IPS-18a (cell line): ENCODE data around the gene RYR2.

Source experiments
- H3K27ac ChIP-seq: one replicate; pipeline ENCODE4 v1.5.1; 2013; ENCODE audit warnings: low read length
- H3K27me3 ChIP-seq: one replicate; pipeline ENCODE4 v1.6.1; 2013; ENCODE audit warnings: mild to moderate bottlenecking, low read length; ENCODE audit not compliant: control insufficient read depth, insufficient read depth
- H3K36me3 ChIP-seq: one replicate; pipeline ENCODE4 v1.6.1; 2013; ENCODE audit warnings: low read depth, low read length; ENCODE audit not compliant: control insufficient read depth
- H3K4me1 ChIP-seq: one replicate; pipeline ENCODE4 v1.6.1; 2013; ENCODE audit warnings: low read depth, low read length; ENCODE audit not compliant: control insufficient read depth
- H3K4me3 ChIP-seq: one replicate; pipeline ENCODE4 v1.5.1; 2013; ENCODE audit warnings: low read length
- H3K9ac ChIP-seq: one replicate; pipeline ENCODE4 v1.6.1; 2013; ENCODE audit warnings: mild to moderate bottlenecking, low read length, moderate library complexity
- H3K9me3 ChIP-seq: one replicate; pipeline ENCODE4 v1.6.1; 2013; ENCODE audit warnings: low read depth, low read length; ENCODE audit not compliant: control insufficient read depth

The RYR2 gene

DNA sequence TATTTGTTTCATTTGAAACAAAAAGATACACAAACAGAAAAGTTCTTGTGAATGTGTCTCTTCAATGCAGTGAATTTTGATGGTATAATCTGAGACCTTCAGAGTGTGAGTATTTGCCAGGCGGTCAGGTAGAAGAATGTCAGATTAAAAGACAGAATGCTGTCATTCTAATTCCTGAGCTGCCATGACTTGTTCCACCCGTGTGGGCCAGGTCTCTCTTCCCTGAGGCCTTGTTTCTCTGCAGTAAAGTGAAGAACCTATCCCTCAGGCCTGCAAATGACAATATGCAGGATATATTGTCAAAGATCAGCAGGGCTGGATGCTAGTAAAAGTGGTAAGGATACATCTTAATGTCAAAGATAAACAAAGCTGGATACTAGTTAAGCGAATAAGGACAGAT, 737.4 kb downstream of the RYR2 start:
- Histone ChIP-seq H3K27me3 (no peaks in the 10 kb centered on the region), H3K36me3 (no peaks in the 10 kb centered on the region), H3K9ac (no peak overlapping the region), H3K27ac (no peak overlapping the region), H3K4me3 (no peak overlapping the region), H3K4me1 (no peaks in the 10 kb centered on the region), H3K9me3 (no peaks in the 10 kb centered on the region)

DNA sequence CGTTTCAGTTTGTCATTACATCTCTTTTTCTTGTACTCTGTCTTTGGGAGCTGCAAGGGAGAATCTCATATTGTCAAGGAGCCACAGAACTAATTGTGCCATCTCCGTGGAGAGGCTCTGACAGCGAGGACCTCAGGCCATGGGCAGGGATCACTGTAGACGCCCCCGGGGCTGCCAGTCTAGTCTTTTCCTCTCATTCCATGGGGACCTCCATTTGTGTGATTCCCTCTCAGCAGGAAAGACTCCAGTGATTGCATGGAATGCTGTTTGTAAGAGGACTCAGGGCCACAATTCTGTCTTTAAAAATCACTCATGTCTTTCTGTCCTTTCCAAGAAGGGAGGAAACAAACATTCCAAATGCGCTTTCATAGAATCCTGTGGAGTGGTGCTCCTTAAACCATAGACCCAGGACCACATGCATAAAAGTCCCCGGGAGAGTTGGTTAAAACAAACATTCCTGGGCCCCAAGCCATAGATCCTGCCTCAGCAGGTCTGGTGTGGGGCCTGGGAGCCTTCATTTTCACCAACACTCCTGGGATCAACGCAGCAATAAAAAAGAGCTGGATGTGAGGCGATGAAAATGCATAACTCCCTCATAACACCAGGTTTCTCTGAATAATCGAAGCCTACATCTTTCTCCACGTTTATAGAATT, 744.2 kb downstream of the RYR2 start:
- no peaks in the 10 kb centered on the region for H3K27me3 ChIP-seq
- H3K9me3 ChIP-seq: no peaks in the 10 kb centered on the region
- H3K9ac ChIP-seq: no peak overlapping the region
- H3K27ac ChIP-seq: no peak overlapping the region
- no peak overlapping the region for H3K4me3 ChIP-seq
- no peaks in the 10 kb centered on the region for H3K4me1 ChIP-seq
- no peaks in the 10 kb centered on the region for H3K36me3 ChIP-seq

DNA sequence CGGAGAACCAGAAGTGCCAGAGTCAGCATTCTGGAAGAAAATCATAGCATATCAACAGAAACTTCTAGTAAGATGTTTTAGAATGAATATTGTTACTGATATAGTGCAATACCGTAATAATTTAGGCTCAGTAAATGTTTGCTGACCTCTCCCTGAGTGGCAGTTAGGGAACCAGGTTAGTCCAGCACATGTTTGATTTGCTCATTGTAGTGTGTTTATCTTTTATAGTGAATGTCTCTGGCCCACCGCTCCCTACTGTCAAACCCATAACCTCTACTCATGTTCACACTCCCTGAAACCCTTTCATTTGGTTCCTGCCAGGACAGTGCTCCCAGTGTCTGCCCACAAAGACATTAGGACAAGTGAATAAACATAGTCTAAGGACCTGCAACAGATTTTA, 746.1 kb downstream of the RYR2 start:
- Histone ChIP-seq H3K36me3 (no peaks in the 10 kb centered on the region), H3K9ac (no peak overlapping the region), H3K27ac (no peak overlapping the region), H3K9me3 (no peaks in the 10 kb centered on the region), H3K27me3 (no peaks in the 10 kb centered on the region), H3K4me1 (no peaks in the 10 kb centered on the region), H3K4me3 (no peak overlapping the region)

DNA sequence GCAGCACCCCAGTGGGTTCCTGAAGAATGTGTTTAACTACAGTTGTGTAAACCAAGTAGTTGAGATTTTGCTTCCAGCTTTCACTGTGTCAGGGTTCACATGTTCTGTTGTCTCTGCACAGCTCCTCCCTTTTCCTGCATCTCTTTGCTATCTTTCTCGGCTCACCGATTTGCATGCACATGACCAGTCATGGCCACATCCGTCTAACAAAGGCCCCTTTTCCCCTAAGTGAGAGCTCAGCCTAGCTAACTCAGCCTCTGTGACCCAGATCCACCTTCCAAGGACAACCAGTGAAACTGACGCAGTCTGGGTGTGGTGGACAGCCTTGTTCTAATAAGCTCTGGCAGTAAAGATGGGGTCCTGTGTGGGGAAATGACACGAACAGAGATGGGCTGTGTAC, 747.6 kb downstream of the RYR2 start:
- Histone ChIP-seq H3K9me3 (no peaks in the 10 kb centered on the region), H3K27ac (no peak overlapping the region), H3K4me1 (no peaks in the 10 kb centered on the region), H3K36me3 (no peaks in the 10 kb centered on the region), H3K9ac (no peak overlapping the region), H3K27me3 (no peaks in the 10 kb centered on the region), H3K4me3 (no peak overlapping the region)

DNA sequence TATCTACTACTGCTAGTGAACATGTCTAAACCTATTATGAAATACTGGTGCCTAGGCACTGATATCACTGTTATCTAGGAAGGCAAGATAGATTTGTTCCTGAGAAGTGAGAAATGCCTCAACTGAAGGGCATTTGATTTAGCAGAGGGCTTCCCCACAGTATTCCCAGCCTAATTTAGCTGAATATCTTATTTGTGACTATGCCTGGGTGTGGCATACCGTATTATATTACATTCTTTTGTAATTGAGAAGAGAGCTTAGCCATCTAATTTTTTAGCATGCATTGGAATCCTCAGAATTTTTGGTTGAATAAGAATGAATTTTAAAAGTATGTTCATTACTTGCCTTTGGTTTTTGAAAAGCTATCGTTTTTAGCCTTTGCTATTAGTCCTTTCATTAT, 749.6 kb downstream of the RYR2 start:
- H3K27ac ChIP-seq: no peak overlapping the region
- H3K36me3 ChIP-seq: no peaks in the 10 kb centered on the region
- H3K9ac ChIP-seq: no peak overlapping the region
- H3K4me1 ChIP-seq: no peaks in the 10 kb centered on the region
- no peaks in the 10 kb centered on the region for H3K9me3 ChIP-seq
- H3K4me3 ChIP-seq: no peak overlapping the region
- H3K27me3 ChIP-seq: no peaks in the 10 kb centered on the region

DNA sequence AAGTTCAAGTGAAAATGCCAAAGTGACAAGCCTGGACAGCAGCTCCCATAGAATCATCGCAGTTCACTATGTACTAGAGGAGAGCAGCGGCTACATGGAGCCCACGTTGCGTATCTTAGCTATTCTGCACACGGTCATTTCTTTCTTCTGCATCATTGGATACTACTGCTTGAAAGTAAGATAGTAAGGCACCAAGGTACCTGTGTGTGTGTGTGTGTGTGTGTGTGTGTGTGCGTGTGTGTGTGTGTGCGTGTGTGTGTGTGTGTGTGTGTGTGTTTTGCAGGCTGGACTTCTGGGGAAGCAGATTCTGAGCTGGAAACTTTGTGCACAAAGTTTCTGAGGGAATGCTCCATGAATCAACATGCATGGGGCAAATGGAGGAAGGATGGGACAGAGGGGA, 750.2 kb downstream of the RYR2 start:
- H3K4me3 ChIP-seq: no peak overlapping the region
- H3K9ac ChIP-seq: no peak overlapping the region
- H3K27me3 ChIP-seq: no peaks in the 10 kb centered on the region
- no peaks in the 10 kb centered on the region for H3K36me3 ChIP-seq
- no peaks in the 10 kb centered on the region for H3K4me1 ChIP-seq
- H3K27ac ChIP-seq: no peak overlapping the region
- no peaks in the 10 kb centered on the region for H3K9me3 ChIP-seq

DNA sequence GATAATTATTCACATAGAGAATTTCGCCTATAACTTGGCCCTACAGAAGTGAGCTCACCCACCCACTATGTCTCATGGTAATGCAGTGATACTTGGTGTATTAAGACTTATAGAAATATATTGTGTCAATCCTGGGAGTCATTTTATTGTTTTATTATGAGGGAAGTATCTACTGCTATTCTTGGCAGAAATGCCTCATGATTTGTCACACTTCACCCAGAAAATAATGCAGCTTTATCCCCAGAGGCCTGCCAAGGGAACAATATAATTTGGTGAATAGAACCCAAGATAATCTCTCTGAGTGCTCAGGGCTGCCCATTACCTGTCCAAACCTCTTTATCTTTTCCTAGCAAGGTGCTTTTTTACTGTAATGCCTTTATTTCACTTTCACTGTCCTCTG, 750.7 kb downstream of the RYR2 start:
- no peaks in the 10 kb centered on the region for H3K36me3 ChIP-seq
- H3K4me1 ChIP-seq: no peaks in the 10 kb centered on the region
- H3K27me3 ChIP-seq: no peaks in the 10 kb centered on the region
- H3K27ac ChIP-seq: no peak overlapping the region
- H3K9ac ChIP-seq: no peak overlapping the region
- no peaks in the 10 kb centered on the region for H3K9me3 ChIP-seq
- H3K4me3 ChIP-seq: no peak overlapping the region

DNA sequence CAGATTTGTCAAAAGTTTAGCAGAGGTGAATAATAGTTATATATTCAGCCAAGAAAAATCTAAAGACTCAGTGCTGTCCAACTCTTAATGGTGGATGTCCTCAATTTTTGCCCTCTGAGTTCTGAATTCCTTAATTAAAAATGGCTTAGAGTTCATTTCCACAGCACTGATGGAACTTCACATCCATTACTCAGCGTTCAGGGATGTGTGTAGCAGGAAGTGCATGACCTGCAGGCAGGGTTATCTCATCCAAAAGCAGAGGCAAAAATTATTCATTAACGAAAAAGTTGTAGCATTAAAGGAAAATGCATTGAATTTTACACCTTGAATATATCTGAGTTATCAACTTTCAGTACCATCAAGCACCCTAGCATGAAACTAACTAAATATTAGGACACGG, 752.1 kb downstream of the RYR2 start:
- H3K27me3 ChIP-seq: no peaks in the 10 kb centered on the region
- H3K9ac ChIP-seq: no peak overlapping the region
- H3K4me1 ChIP-seq: no peaks in the 10 kb centered on the region
- H3K36me3 ChIP-seq: no peaks in the 10 kb centered on the region
- no peak overlapping the region for H3K4me3 ChIP-seq
- no peak overlapping the region for H3K27ac ChIP-seq
- H3K9me3 ChIP-seq: no peaks in the 10 kb centered on the region

DNA sequence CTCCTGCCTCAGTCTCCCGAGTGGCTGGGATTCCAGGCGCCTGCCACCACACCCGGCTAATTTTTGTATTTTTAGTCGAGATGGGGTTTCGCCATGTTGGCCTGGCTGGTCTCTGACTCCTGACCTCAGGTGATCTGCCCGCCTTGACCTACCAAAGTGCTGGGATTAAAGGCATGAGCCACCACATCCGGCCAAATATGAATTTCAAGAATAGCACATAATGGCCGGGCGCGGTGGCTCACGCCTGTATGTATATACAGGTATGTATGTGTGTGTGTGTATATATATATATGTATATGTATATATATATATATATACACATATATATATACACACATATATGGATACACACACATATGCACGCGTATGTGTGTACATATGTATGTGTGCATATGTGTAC, 753.6 kb downstream of the RYR2 start:
- H3K27ac ChIP-seq: no peak overlapping the region
- H3K27me3 ChIP-seq: no peaks in the 10 kb centered on the region
- H3K36me3 ChIP-seq: no peaks in the 10 kb centered on the region
- H3K9ac ChIP-seq: no peak overlapping the region
- H3K9me3 ChIP-seq: no peaks in the 10 kb centered on the region
- no peak overlapping the region for H3K4me3 ChIP-seq
- H3K4me1 ChIP-seq: no peaks in the 10 kb centered on the region

DNA sequence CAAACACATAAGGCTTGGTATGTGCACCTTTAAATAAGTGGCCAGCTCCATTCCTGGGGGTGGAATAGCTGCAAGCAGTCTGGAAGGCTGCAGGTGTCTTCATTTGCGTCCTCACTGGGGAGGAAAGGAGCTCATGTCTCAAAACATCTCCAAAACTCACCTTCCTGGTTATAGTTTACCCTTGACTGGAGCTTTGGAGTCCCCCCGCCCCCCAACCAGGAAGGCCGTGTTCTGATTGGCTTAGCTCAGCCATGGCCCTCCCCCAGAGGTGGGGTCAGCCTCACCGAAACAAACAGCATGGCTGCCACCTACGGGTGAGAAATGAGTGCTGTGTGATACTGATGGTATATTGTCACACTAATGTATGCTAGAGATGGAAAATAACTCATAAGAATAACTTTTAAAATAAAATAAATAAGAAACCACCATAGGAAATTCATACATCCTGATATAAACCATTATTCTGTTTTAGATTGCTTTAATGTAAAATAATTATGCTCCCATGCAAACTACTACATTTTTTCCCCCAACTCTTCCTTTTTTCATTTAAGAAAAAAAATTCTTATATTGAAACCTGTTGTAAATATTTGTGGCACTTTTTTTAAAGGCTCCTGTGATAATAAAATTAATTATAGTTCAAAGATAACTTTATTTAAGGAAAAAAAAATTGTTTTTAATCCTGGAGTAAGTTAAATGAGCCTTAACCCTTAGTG, 757.9 kb downstream of the RYR2 start:
- Histone ChIP-seq H3K9me3 (no peaks in the 10 kb centered on the region), H3K27me3 (no peaks in the 10 kb centered on the region), H3K4me1 (no peaks in the 10 kb centered on the region), H3K36me3 (no peaks in the 10 kb centered on the region), H3K27ac (no peak overlapping the region), H3K4me3 (no peak overlapping the region), H3K9ac (no peak overlapping the region)

DNA sequence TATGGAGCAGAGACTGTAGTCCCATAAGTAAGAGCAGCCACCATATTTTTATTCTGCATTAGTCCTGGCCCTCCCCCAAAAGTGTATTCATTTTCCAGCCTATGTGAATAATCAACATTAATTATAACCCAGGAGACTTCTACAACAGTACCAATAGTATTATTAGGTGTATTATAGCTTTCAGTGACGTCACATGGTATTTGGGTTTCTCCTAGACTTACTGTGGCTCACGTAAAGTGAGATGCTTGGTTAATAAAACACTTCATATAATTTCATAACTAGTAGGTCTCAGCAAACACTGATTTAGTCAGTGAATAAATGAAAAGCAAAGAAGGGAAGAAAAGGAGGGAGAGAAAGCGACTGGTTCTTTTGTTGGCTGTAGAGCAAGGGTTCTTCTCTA, 762.5 kb downstream of the RYR2 start:
- Histone ChIP-seq H3K9me3 (no peaks in the 10 kb centered on the region), H3K36me3 (no peaks in the 10 kb centered on the region), H3K4me1 (no peaks in the 10 kb centered on the region), H3K9ac (no peak overlapping the region), H3K27ac (no peak overlapping the region), H3K27me3 (no peaks in the 10 kb centered on the region), H3K4me3 (no peak overlapping the region)

DNA sequence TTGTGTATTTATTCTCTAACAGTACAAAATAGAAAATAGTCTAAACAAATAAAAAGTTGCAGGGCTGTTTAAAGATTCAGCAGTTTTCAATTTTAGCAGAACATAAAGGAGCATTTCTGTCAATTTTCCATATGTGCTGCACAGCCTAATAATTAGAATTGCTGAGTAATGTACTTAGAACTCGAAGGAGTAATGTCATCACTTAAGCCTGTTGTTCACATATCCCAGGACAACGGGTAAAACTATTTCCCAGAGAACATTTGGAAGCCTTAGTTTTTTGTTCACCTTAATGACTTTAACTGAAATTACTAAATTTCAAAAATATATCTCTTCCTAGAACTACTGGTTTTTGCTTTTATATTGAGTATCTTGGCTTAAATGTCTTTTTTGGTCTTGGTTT, 767.1 kb downstream of the RYR2 start:
- H3K4me3 ChIP-seq: no peak overlapping the region
- H3K27ac ChIP-seq: no peak overlapping the region
- H3K36me3 ChIP-seq: no peaks in the 10 kb centered on the region
- no peak overlapping the region for H3K9ac ChIP-seq
- no peaks in the 10 kb centered on the region for H3K4me1 ChIP-seq
- no peaks in the 10 kb centered on the region for H3K27me3 ChIP-seq
- H3K9me3 ChIP-seq: no peaks in the 10 kb centered on the region
